Fibroblast of lung (primary cell): ENCODE data around the gene TLL2. TPM values are rescaled to one million over a fixed set of nuclear protein-coding genes. Genes with fewer than 3 reads are reported as not detected.

Source experiments
- DNase-seq, 2 donors: peaks; one replicate each; pipeline versions ENCODE4 v3.0.0 to v3.0.0-alpha.2; 2010; ENCODE audit warnings: low read depth in 2 of 2
- H2AFZ ChIP-seq: 2 replicates; pipeline ENCODE4 v1.5.1; 2012; ENCODE audit warnings: low read length, control low read depth, inconsistent platforms
- H3K27ac ChIP-seq: 2 replicates; pipeline ENCODE4 v1.5.1; 2011; ENCODE audit warnings: low read length, control low read depth; ENCODE audit not compliant: insufficient read depth
- H3K27me3 ChIP-seq: 2 replicates; pipeline ENCODE4 v1.5.1; 2011; ENCODE audit warnings: mild to moderate bottlenecking, low read length; ENCODE audit not compliant: control insufficient read depth, insufficient read depth
- H3K36me3 ChIP-seq: 2 replicates; pipeline ENCODE4 v1.5.1; 2011; ENCODE audit warnings: low read length; ENCODE audit not compliant: control insufficient read depth, insufficient read depth
- H3K4me1 ChIP-seq: 2 replicates; pipeline ENCODE4 v1.5.1; 2011; ENCODE audit warnings: low read length; ENCODE audit not compliant: control insufficient read depth, insufficient read depth; ENCODE audit errors: extremely low read depth
- H3K4me2 ChIP-seq: 2 replicates; pipeline ENCODE4 v1.5.1; 2011; ENCODE audit warnings: low read length, control low read depth; ENCODE audit not compliant: insufficient read depth; ENCODE audit errors: extremely low read depth
- H3K4me3 ChIP-seq, 4 experiments: fragments of 200-600 bp in 1 of 4; sonication (generic) in 1 of 4; replicated peaks in 1 of 4; 2 replicates each; pipeline ENCODE4 v1.5.1; 2011 to 2016; ENCODE audit warnings: low read length in 4 of 4, low read depth in 3 of 4, mild to moderate bottlenecking in 3 of 4, control low read depth in 2 of 4, inconsistent platforms in 1 of 4, mixed read lengths in 1 of 4; ENCODE audit not compliant: insufficient read depth in 1 of 4; ENCODE audit errors: control extremely low read depth in 1 of 4
- H3K79me2 ChIP-seq: 2 replicates; pipeline ENCODE4 v1.5.1; 2012; ENCODE audit warnings: mild to moderate bottlenecking, low read length, inconsistent platforms; ENCODE audit not compliant: control insufficient read depth, insufficient read depth
- H3K9ac ChIP-seq: 2 replicates; pipeline ENCODE4 v1.5.1; 2011; ENCODE audit warnings: mild to moderate bottlenecking, low read length, control low read depth; ENCODE audit not compliant: insufficient read depth
- H3K9me3 ChIP-seq: 2 replicates; pipeline ENCODE4 v1.5.1; 2012; ENCODE audit warnings: low read depth, low read length; ENCODE audit not compliant: control insufficient read depth, insufficient read depth
- H4K20me1 ChIP-seq: 2 replicates; pipeline ENCODE4 v1.5.1; 2011; ENCODE audit warnings: low read length; ENCODE audit not compliant: control insufficient read depth, insufficient read depth; ENCODE audit errors: extremely low read depth
- CTCF ChIP-seq, 2 donors: IDR thresholded peaks in 1 of 2; conservative IDR thresholded peaks in 1 of 2; 1 replicate in 1 of 2; 2 replicates in 1 of 2; pipeline ENCODE4 v1.5.1; 2011 to 2012; ENCODE audit warnings: low read length in 2 of 2, control low read depth in 1 of 2, inconsistent platforms in 1 of 2, low read depth in 1 of 2, mild to moderate bottlenecking in 1 of 2
- EZH2 ChIP-seq: IDR thresholded peaks from 2 replicates; pipeline ENCODE4 v1.5.1; 2012; ENCODE audit warnings: low read length, control low read depth, mild to moderate bottlenecking; ENCODE audit errors: missing control alignments
- polyA plus RNA-seq, 2 donors: library from polyadenylated mRNA; depleted of rRNA in 1 of 2; stranded (reverse) in 1 of 2; unstranded in 1 of 2; fragments of >200 nt; gene quantifications; 2 replicates each; pipeline ENCODE4 v1.2.1, GENCODE V29; 2011 to 2012; ENCODE audit warnings: missing spikeins in 1 of 2
- total RNA-seq: library from RNA; depleted of rRNA; stranded (reverse); fragments of >200 nt; gene quantifications from 2 replicates; pipeline ENCODE4 v1.2.1, GENCODE V29; 2014

TLL2 gene
- total and polyA plus RNA-seq, 2 donors (not counting 1 experiment from before 2014, with no cell fraction given), result 0.05 to 0.17 TPM

- Histone ChIP-seq H2AFZ (no peak overlapping the region), H3K9ac (no peak overlapping the region), H4K20me1 (no peaks in the 10 kb centered on the region), H3K4me1 (peaks cover 3% of the 10 kb centered on the region), H3K79me2 (no peaks in the 10 kb centered on the region), H3K36me3 (no peaks in the 10 kb centered on the region), H3K27ac (no peak overlapping the region), H3K4me2 (no peak overlapping the region), H3K27me3 (peaks cover 11% of the 10 kb centered on the region), H3K9me3 (no peaks in the 10 kb centered on the region), H3K4me3 (no peak overlapping the region)
- TF ChIP-seq CTCF (conservative IDR thresholded peaks at IDR 0.05 in 1 of 2, IDR thresholded peaks at IDR 0.05 in 1 of 2; ENCODE audit: low read depth in 1 of 2, low read length in 2 of 2) (no peak), EZH2 (no peak)
- peak in 1 of 2 donors; percentile 95 for DNase-seq
Observed at GRCh38 chr10:96509017-96509641, 4.6 kb downstream of the TLL2 start.

DNA sequence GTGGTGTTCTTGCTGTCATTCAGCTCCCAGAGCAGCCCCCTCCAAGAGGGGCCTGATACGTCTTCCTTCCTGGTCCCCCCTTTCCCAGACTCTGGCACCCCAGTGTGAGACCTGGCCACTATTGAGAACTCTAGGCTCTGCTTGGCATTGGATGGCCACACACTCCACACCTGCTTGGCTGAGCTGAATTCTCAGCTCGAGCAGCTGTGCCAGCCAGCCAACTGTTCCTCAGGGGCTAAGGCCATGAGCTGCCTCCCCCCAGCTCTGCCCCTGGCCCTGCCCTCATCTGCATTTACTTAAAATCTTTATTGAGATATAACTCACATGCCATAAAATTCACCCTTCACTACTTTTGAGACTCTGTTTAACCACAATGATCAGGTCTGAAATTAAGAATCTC lies 6.7 kb downstream of the TLL2 start:
- Histone ChIP-seq H3K4me2 (no peak overlapping the region), H3K4me1 (no peaks in the 10 kb centered on the region), H3K27me3 (peaks cover 6% of the 10 kb centered on the region), H2AFZ (no peak overlapping the region), H3K9me3 (no peaks in the 10 kb centered on the region), H3K36me3 (no peaks in the 10 kb centered on the region), H4K20me1 (no peaks in the 10 kb centered on the region), H3K9ac (no peak overlapping the region), H3K4me3 (no peak overlapping the region), H3K79me2 (no peaks in the 10 kb centered on the region), H3K27ac (no peak overlapping the region)
- no peak for DNase-seq
- TF ChIP-seq CTCF (conservative IDR thresholded peaks at IDR 0.05 in 1 of 2, IDR thresholded peaks at IDR 0.05 in 1 of 2; ENCODE audit: low read depth in 1 of 2, low read length in 2 of 2) (no peak), EZH2 (no peak)

GRCh38 chr10:96505150-96506136 lies 8.3 kb downstream of the TLL2 start:
- no peaks in the 10 kb centered on the region for H3K4me1 ChIP-seq
- H3K4me3 ChIP-seq, result no peak overlapping the region
- H3K27ac ChIP-seq, result no peak overlapping the region
- H3K79me2 ChIP-seq, result no peaks in the 10 kb centered on the region
- TF ChIP-seq CTCF (conservative IDR thresholded peaks at IDR 0.05 in 1 of 2, IDR thresholded peaks at IDR 0.05 in 1 of 2; ENCODE audit: low read depth in 1 of 2, low read length in 2 of 2) (no peak), EZH2 (no peak)
- H3K4me2 ChIP-seq, result no peak overlapping the region
- H3K9me3 ChIP-seq, result no peaks in the 10 kb centered on the region
- H3K9ac ChIP-seq, result no peak overlapping the region
- no peak overlapping the region for H2AFZ ChIP-seq
- no peaks in the 10 kb centered on the region for H3K36me3 ChIP-seq
- no peaks in the 10 kb centered on the region for H3K27me3 ChIP-seq
- H4K20me1 ChIP-seq, result no peaks in the 10 kb centered on the region
- DNase-seq, result peak in 1 of 2 donors; percentile 25
